ENCODE measurements around the gene BCDIN3D. TPM values are rescaled to one million over a fixed set of nuclear protein-coding genes. Genes with fewer than 3 reads are reported as not detected.

BCDIN3D gene
- total RNA-seq, 1 experiment from 2014 or later: 3.3 TPM

DNA sequence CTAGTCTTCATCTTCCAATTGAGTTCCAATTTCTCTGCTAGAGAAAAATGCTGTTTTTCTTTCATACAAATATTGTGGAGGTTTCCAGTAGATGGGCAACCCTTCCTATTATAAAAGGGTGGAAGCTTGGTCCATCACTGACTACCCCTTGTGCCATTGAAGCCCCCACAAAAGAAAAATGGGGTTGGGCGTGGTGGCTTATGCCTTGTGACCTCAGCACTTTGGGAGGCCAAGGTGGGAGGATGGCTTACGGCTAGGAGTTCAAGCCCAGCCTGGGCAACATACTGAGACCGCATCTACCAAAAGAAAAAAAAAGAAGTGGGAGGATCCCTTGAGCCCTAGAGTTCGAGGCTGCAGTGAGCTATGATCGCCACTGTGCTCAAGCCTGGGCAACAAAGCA is 37.5 kb downstream of the BCDIN3D start:
- Histone ChIP-seq H3K4me2 (ENCODE audit: insufficient read depth, insufficient read length, low read length) (no peak overlapping the region), H2AK5ac (ENCODE audit: insufficient read length, low read length) (no peak overlapping the region), H3K18ac (ENCODE audit: insufficient read length, low read depth, low read length) (no peak overlapping the region), H3T11ph (ENCODE audit: low read length) (no peak overlapping the region), H3K14ac (ENCODE audit: insufficient read depth, low read length) (no peak overlapping the region), H2BK20ac (ENCODE audit: low read depth, low read length, poor library complexity, severe bottlenecking) (no peak overlapping the region), H3K27me3 (ENCODE audit: insufficient read depth, low read length) (no peaks in the 10 kb centered on the region), H2BK120ac (ENCODE audit: low read depth, low read length, poor library complexity, severe bottlenecking) (no peak overlapping the region), H3K9me3 (ENCODE audit: control insufficient read depth, low read depth, low read length) (no peaks in the 10 kb centered on the region), H4K8ac (replicated peaks; ENCODE audit: insufficient read length, low read depth, low read length) (no peak overlapping the region), H4K5ac (ENCODE audit: insufficient read length, low read depth, low read length) (no peak overlapping the region), H2BK15ac (ENCODE audit: low read depth, low read length) (no peak overlapping the region), H3K23me2 (ENCODE audit: insufficient read length, low read depth, low read length, poor library complexity, severe bottlenecking) (no peaks in the 10 kb centered on the region), H3K79me1 (ENCODE audit: insufficient read depth, low read depth, low read length, poor library complexity, severe bottlenecking) (no peaks in the 10 kb centered on the region), H3K56ac (ENCODE audit: insufficient read length, low read depth, low read length) (no peak overlapping the region), H3K23ac (ENCODE audit: insufficient read length, low read depth, low read length) (no peak overlapping the region), H3K4ac (ENCODE audit: low read depth, low read length) (no peak overlapping the region), H3K27ac (ENCODE audit: insufficient read length, low read depth, low read length) (no peak overlapping the region), H2BK12ac (ENCODE audit: insufficient read length, low read depth, low read length) (no peak overlapping the region), H2AFZ (ENCODE audit: low read length) (no peak overlapping the region), H3K4me1 (ENCODE audit: insufficient read depth, low read length) (peaks cover 11% of the 10 kb centered on the region; the same call in 1 of the 2 replicates), H3K9ac (ENCODE audit: extremely low read depth, insufficient read length, low read length) (no peak overlapping the region), H4K20me1 (ENCODE audit: control insufficient read depth, insufficient read depth, insufficient read length) (no peaks in the 10 kb centered on the region), H4K91ac (ENCODE audit: insufficient read length, low read depth, low read length) (no peak overlapping the region), H3K79me2 (ENCODE audit: insufficient read depth, low read length) (no peaks in the 10 kb centered on the region), H2BK5ac (ENCODE audit: insufficient read length, low read length) (no peak overlapping the region)
- H3K4me3 Mint-ChIP-seq: no peak overlapping the region
- no peak for DNase-seq
- WGBS (ENCODE audit: extremely low coverage, insufficient read length, low lambda C conversion rate): no CpG with 5 or more reads among the region's 5 CpGs
- H3K9me3 Mint-ChIP-seq: no peaks in the 10 kb centered on the region; a peak in 1 of 5 replicates
- peaks cover 9 to 39% (median 21%) of the 10 kb centered on the region in 3 experiments; a peak in 6 of 7 replicates for H3K36me3 Mint-ChIP-seq (ENCODE audit: insufficient read depth in 1 of 3, low read depth in 3 of 3)
- H3K27ac Mint-ChIP-seq: peak overlapping the region in 1 of 3 experiments; percentile 36; a peak in 1 of 7 replicates
- H3K27me3 Mint-ChIP-seq (ENCODE audit: low read depth): no peaks in the 10 kb centered on the region
- TF ChIP-seq, protein P1, sequence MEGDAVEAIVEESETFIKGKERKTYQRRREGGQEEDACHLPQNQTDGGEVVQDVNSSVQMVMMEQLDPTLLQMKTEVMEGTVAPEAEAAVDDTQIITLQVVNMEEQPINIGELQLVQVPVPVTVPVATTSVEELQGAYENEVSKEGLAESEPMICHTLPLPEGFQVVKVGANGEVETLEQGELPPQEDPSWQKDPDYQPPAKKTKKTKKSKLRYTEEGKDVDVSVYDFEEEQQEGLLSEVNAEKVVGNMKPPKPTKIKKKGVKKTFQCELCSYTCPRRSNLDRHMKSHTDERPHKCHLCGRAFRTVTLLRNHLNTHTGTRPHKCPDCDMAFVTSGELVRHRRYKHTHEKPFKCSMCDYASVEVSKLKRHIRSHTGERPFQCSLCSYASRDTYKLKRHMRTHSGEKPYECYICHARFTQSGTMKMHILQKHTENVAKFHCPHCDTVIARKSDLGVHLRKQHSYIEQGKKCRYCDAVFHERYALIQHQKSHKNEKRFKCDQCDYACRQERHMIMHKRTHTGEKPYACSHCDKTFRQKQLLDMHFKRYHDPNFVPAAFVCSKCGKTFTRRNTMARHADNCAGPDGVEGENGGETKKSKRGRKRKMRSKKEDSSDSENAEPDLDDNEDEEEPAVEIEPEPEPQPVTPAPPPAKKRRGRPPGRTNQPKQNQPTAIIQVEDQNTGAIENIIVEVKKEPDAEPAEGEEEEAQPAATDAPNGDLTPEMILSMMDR (conservative IDR thresholded peaks at IDR 0.05): no peak
- H3K4me1 Mint-ChIP-seq: peaks cover 15 to 34% of the 10 kb centered on the region in 2 experiments
